HG02588 (cell line): Measurements from ENCODE around the gene CRACR2A.

Experiments used
- ATAC-seq: cut with Tn5 transposase; IDR thresholded peaks from one replicate; pipeline ENCODE4 v1.9.1; 2021; ENCODE audit warnings: mild to moderate bottlenecking, moderate library complexity; ENCODE audit not compliant: unreplicated experiment

CRACR2A gene

DNA sequence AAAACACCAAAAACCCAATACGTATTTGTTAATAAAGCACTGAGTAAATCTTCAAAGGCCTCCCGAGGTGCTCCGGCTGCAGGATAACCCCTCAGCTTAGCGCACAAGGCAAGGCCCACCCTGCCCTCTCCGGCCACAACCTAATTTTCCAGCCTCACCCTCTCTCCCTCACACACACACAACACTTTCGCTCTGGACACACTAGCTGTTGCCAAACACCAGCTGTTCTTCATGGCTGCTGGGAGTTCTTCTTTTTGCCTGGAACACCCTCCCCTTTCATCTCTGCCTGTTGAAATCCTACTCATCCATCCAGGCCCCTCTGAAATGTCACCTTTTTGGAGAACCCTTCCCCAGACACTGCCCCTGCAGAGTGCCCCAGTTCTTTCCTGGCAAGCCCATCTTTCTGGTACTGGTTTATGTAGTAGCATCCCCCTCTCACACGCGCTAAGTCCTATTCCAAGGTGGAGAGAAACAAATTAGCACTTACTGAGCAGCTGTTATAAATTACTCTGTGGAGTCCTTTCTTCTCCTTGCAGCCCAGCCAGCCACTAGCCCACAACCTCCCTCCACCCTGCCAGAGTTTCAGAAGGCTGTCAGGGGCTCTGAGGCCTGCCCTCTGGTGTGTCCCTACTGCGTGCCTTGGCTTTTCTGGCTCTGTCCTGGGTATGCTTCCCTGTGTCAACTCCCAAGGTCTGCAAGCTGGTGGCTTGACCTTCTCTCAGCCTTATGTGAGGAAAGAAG is 805 bp upstream of the CRACR2A start:
- no peak for ATAC-seq

DNA sequence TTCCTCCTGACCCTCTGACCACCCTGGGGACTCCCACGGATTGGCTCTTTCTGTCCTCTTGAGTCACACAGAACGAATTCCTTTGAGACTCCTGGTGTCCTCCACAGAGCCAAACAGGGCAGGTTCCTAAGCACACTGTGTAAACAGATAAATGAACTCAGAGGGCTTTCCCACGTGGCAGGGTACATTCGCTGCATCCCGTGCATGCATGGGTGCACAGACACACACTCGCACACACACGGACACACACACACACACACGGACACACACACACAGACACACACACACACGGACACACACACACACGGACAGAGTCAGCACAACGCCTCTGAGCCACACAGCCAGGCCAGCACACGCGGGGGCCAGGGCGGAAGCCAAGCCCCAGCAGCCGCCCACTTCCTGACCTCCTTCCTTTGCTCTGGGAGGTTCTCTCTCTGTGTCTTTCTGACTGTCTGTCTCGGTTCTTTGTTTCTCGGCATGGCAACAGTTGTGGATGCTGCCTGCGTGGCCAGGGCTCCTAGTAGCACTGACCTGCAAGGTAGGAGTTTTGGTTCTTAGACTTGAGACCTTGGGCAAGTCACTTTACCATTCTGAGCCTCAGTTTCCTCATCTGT is 706 bp downstream of the CRACR2A start:
- peak; percentile 63 for ATAC-seq

DNA sequence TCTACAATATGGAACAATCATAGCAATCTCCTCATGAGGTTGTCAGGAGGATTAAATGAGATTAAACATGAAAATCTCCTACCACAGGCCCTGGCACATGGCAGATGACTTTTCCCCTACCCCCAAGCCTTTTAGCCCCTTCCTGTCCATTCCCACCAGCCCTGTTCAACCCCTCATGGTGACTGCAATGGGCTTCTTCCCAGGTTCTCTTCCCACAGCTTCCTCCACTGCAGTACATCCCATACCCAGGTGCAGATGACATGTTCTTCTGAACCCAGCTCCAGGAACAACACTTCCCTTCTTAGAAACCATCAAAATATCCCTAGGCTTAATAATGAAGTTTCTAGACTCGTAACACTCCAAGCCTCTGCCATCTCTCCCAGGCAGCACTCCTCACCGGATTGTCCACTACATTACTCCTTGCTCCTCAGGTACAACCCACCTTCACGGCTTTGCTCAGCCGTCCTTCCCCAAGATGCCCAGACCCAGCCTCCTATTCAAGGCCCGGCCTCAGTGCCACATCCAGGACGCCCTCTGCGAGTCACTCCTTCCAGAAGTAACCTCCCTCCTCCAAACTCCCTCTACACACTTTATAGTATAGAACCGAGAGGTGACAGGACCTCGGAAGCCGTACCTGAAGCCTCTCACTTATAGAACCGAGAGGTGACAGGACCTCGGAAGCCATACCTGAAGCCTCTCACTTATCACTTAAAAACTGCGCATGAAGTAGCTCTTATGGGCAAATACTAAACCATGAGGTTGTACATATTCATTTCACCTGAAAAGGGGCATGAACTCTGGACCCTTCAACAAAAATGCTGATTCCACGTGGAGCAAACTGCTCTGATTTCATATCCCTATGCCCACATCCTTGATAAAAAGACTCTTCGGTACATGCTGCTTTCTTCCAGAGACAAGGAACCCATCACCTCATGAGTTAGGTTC is 1.5 kb downstream of the CRACR2A start:
- ATAC-seq: no peak

- ATAC-seq: no peak
Observed at GRCh38 chr12:3750616-3751015, 2.3 kb downstream of the CRACR2A start.

GRCh38 chr12:3748620-3749019 is 4.3 kb downstream of the CRACR2A start:
- ATAC-seq: no peak

- ATAC-seq: no peak
Observed at GRCh38 chr12:3747976-3748619, 4.8 kb downstream of the CRACR2A start.

GRCh38 chr12:3747543-3747942 is 5.4 kb downstream of the CRACR2A start:
- ATAC-seq: no peak

GRCh38 chr12:3746758-3747157 is 6.2 kb downstream of the CRACR2A start:
- no peak for ATAC-seq

DNA sequence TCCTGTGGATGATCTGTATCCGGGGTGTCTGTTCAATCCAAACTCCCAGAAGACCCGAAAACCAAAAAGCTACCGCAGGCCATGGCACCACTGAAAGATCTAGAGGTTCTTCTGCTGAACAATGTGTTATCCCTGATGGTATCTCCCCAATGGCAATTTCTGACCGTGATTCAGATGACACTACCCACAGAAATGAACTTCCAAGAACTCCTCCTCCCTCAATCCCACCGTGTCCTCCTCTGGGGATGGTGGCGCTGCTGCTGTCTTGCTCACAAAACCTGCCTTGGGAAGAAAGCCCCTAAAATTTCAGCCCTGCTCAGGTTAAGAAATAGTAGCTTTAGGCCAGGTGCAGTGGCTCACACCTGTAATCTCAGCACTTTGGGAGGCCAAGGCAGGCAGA is 7.8 kb downstream of the CRACR2A start:
- ATAC-seq: no peak

- no peak for ATAC-seq
Observed at GRCh38 chr12:3744229-3744901, 8.5 kb downstream of the CRACR2A start.

GRCh38 chr12:3743803-3744202 is 9.1 kb downstream of the CRACR2A start:
- ATAC-seq: peak; percentile 84

- no peak for ATAC-seq
Observed at GRCh38 chr12:3741882-3742672, 10.8 kb downstream of the CRACR2A start.

DNA sequence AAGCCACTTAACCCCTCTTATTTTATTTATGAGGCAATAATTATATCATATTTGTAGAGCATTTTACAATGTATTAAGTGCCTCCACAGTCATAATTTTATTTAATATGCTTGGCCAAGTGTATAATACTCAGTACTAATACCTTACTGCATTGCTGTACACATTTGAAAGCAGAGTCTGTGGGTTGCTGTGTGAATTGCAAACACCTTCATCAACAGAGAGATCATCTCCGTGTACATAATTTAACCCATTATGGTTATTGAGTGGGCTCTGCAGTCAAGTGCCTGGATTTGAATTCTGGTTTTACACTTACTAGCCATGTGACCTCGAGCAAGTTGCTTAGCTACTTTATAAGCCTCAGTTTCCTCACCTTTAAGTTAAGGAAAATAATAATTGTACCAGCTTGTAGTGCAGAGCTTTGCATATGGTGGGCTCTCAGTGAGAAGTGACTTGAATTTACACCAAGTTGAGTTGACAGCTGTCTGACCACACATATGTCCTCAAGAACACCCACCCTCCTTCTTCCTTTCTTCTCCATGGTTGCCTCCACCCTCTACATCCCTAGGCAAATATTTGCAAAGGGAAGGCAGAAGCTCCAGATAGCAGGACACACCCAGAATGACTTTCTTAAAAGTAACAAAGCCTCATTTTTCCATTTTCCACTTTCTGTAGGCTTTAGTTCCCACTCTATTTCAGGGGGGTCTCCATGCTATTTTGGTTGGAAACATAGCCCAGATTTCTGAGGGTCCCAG is 12.3 kb downstream of the CRACR2A start:
- no peak for ATAC-seq

DNA sequence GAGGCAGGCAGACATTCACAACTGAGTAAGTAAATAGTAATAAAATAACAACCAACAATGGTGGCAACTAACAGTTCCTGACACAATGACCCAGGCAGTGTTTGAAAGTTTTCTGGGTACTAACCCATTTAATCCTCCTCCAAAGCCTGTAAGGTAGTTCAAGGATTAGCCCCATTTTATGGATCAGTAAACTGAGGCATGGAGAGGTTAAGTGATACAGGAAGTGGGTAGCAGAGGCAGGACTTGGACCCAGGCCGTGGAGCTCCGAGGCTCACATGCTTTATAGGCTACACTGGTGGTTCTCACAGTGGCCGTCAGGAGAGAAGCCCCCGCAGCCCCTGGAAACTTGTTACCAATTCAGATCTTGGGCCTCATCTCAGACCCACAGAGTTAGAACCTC is 17.5 kb downstream of the CRACR2A start:
- no peak for ATAC-seq

- ATAC-seq: no peak
Observed at GRCh38 chr12:3732901-3733300, 20.0 kb downstream of the CRACR2A start.

DNA sequence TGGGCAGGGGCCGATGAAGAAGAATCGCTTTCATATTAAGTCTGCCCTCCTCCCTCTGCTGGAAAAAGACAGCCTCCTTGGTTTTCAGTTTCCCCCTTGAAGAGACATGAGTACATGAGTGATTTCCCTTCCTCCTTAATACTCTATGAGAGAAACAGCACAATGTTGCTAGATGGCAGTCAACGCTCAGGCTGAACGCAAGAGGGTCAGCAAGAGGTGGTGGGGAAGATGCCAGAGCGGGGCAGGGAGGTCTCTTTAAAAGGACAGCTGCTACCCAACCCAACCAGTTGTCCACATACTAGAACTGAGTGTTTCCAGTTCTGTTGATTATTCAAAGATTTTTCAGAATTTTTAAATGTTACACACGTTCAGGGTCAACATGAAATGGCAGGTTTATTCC is 22.8 kb downstream of the CRACR2A start:
- no peak for ATAC-seq

- no peak for ATAC-seq
Observed at GRCh38 chr12:3728686-3729085, 24.2 kb downstream of the CRACR2A start.

DNA sequence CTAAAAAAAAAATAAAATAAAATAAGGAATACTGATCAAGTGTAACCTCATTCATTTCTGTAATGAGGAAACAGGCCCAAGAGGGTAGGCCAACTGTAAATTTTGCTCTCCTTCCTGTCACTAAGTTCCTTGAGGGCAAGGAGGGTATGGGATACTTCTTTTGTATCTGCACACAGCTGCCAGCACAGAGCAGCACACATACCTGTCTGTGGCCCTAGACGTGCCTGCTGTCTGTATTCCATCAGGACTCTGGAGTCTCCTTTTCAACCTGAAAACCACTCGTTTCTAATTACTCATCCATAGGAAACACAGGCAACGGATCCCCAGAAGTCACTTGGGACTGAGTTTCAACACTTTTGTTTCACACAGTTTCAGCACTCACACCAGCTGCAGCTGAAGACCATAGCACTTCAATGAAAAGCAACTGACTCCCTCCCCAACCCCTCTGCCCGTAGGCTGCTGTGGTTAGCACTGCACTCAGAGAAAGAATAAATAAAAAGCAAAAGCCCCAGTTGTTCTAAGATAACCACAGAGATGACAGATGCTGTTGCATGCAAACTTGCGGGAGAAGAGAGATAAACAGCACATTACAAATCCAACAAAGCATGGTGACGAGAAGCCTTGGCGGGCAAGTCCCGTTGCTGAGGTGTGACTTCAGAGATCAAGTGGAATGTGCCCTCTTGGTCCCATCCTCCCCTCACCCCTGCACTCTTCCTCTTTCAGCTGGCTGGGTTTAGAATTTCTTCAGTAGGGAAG is 24.9 kb downstream of the CRACR2A start:
- ATAC-seq: peak; percentile 91
